HCT116 (cell line): ENCODE measurements around the gene CFAP53. TPM values are rescaled to one million over a fixed set of nuclear protein-coding genes. Genes with fewer than 3 reads are reported as not detected.

Experiments
- ATAC-seq: fragments of 200-7000 bp; cut with Tn5 transposase; 2 replicates; pipeline ENCODE4 v1.9.1; 2020; ENCODE audit warnings: mild to moderate bottlenecking, moderate library complexity
- BruUV-seq: library from RNA; stranded (reverse); fragments of 400-500 nt; replicated peaks from 2 replicates; lab custom pipeline; 2021; lab: Mats Ljungman, UMichigan
- CTCF ChIA-PET: fragments of 300-600 bp; sonication (Branson Sonifier 250); formaldehyde crosslinking; loops from one replicate; lab custom pipeline; 2021; ENCODE audit warnings: antibody characterized with exemption; lab: Charles Lee
- POLR2A ChIA-PET: fragments of 300-600, 350-600 bp; sonication (Branson Sonifier 250); formaldehyde crosslinking; loops from one replicate; lab custom pipeline; 2021; ENCODE audit warnings: antibody characterized with exemption; lab: Charles Lee
- RAD21 ChIA-PET, 2 experiments: fragments of 300-600 bp; sonication (Branson Sonifier 250); formaldehyde crosslinking; loops; one replicate each; lab custom pipeline; 2023; ENCODE audit warnings: low total read pairs in 2 of 2; ENCODE audit not compliant: uncharacterized antibody in 2 of 2, unreplicated experiment in 2 of 2, low non-redundant PET in 1 of 2; lab: Charles Lee
- DNase-seq: peaks from one replicate; pipeline ENCODE4 v3.0.0-alpha.2; 2010; ENCODE audit warnings: low read depth, low spot score
- H2AFZ ChIP-seq: fragments of 200-600 bp; shearing (Covaris generic), sonication (generic); 2 replicates; pipeline ENCODE4 v1.6.1; 2017; ENCODE audit warnings: low read depth, mixed run types, mixed read lengths, antibody characterized with exemption, low read length; ENCODE audit not compliant: poor library complexity, severe bottlenecking
- H3K27ac ChIP-seq: 2 replicates; pipeline ENCODE4 v1.5.1; 2012; ENCODE audit warnings: low read depth, low read length
- H3K27me3 ChIP-seq: fragments of 200-600 bp; sonication (generic); 2 replicates; pipeline ENCODE4 v1.6.1; 2016; ENCODE audit warnings: mixed run types, low read length, mixed read lengths; ENCODE audit not compliant: insufficient read depth
- H3K36me3 ChIP-seq, 2 experiments: fragments of 200-500 bp in 1 of 2; fragments of 200-600 bp in 1 of 2; sonication (Bioruptor generic) in 1 of 2; sonication (generic) in 1 of 2; 2 replicates each; pipeline versions ENCODE4 v1.5.1 to v1.6.1; 2014 to 2016; ENCODE audit warnings: low read length in 2 of 2, inconsistent platforms in 1 of 2, mixed read lengths in 1 of 2, mixed run types in 1 of 2; ENCODE audit not compliant: insufficient read depth in 2 of 2, control insufficient read depth in 1 of 2
- H3K4me1 ChIP-seq, 2 experiments: fragments of 200-600 bp in 1 of 2; sonication (generic) in 1 of 2; 2 replicates each; pipeline versions ENCODE4 v1.5.1 to v1.6.1; 2012 to 2017; ENCODE audit warnings: low read length in 2 of 2, inconsistent platforms in 1 of 2, mild to moderate bottlenecking in 1 of 2, mixed read lengths in 1 of 2, mixed run types in 1 of 2, moderate library complexity in 1 of 2; ENCODE audit not compliant: insufficient read depth in 2 of 2, control insufficient read depth in 1 of 2
- H3K4me2 ChIP-seq: fragments of 200-600 bp; sonication (generic); 2 replicates; pipeline ENCODE4 v1.6.1; 2017; ENCODE audit warnings: mixed run types, low read length, mixed read lengths
- H3K4me3 ChIP-seq, 2 experiments: fragments of 200-600 bp in 1 of 2; sonication (generic) in 1 of 2; replicated peaks in 1 of 2; 2 replicates each; pipeline ENCODE4 v1.5.1; 2011 to 2016; ENCODE audit warnings: low read length in 2 of 2, control low read depth in 1 of 2, low read depth in 1 of 2, mild to moderate bottlenecking in 1 of 2, mixed read lengths in 1 of 2, mixed run types in 1 of 2
- H3K79me2 ChIP-seq: fragments of 200-600 bp; sonication (generic); 2 replicates; pipeline ENCODE4 v1.6.1; 2017; ENCODE audit warnings: mild to moderate bottlenecking, mixed run types, low read length, moderate library complexity, mixed read lengths; ENCODE audit not compliant: insufficient read depth
- H3K9ac ChIP-seq: fragments of 200-600 bp; sonication (generic); 2 replicates; pipeline ENCODE4 v1.6.1; 2016; ENCODE audit warnings: low read length, mixed read lengths
- H3K9me2 ChIP-seq: fragments of 200-600 bp; sonication (generic), shearing (Covaris generic); 2 replicates; pipeline ENCODE4 v1.6.1; 2017; ENCODE audit warnings: mixed run types, mild to moderate bottlenecking, moderate library complexity; ENCODE audit not compliant: insufficient read depth
- H3K9me3 ChIP-seq, 2 experiments: fragments of 200-500 bp in 1 of 2; fragments of 200-600 bp in 1 of 2; sonication (Bioruptor generic) in 1 of 2; sonication (generic) in 1 of 2; 2 replicates each; pipeline ENCODE4 v1.6.1; 2014 to 2017; ENCODE audit warnings: low read length in 2 of 2, mixed read lengths in 2 of 2, inconsistent platforms in 1 of 2, low read depth in 1 of 2, mild to moderate bottlenecking in 1 of 2, mixed run types in 1 of 2, moderate library complexity in 1 of 2; ENCODE audit not compliant: control insufficient read depth in 1 of 2, insufficient read depth in 1 of 2
- H4K20me1 ChIP-seq: fragments of 200-600 bp; sonication (generic), shearing (Covaris generic); 2 replicates; pipeline ENCODE4 v1.6.1; 2017; ENCODE audit warnings: mixed run types, mild to moderate bottlenecking, moderate library complexity; ENCODE audit not compliant: insufficient read depth
- CEBPB ChIP-seq: IDR thresholded peaks from 2 replicates; pipeline ENCODE4 v1.6.1; 2012; ENCODE audit warnings: low read depth
- EZH2 ChIP-seq: fragments of 200-600 bp; sonication (generic); IDR thresholded peaks from 2 replicates; pipeline ENCODE4 v1.6.1; 2017; ENCODE audit warnings: antibody characterized with exemption, mixed run types
- FOSL1 ChIP-seq: IDR thresholded peaks from 2 replicates; pipeline ENCODE4 v1.6.1; 2012; ENCODE audit warnings: low read depth
- JUND ChIP-seq: IDR thresholded peaks from 2 replicates; pipeline ENCODE4 v1.6.1; 2012
- POLR2A ChIP-seq: IDR thresholded peaks from 2 replicates; pipeline ENCODE4 v1.7.0; 2011; ENCODE audit warnings: borderline replicate concordance; ENCODE audit not compliant: insufficient read depth, insufficient read length; ENCODE audit errors: extremely low read depth
- SIN3A ChIP-seq: IDR thresholded peaks from 2 replicates; pipeline ENCODE4 v1.6.1; 2012; ENCODE audit warnings: low read depth
- SRF ChIP-seq: IDR thresholded peaks from 2 replicates; pipeline ENCODE4 v1.6.1; 2012; ENCODE audit warnings: low read depth
- intact Hi-C: fragments of 100-400 bp; cut with micrococcal nuclease; formaldehyde crosslinking; loops from 2 replicates; pipeline ENCODE4 v1.10.0; 2022
- total RNA-seq: library from RNA; stranded (reverse); gene quantifications from one replicate; pipeline ENCODE4 v1.2.1, GENCODE V29; 2021; ENCODE audit not compliant: unreplicated experiment
- TF ChIP-seq, protein P1 (sequence below), 3 experiments: fragments of 200-600 bp in 1 of 3; sonication (generic) in 1 of 3; IDR thresholded peaks in 2 of 3; conservative IDR thresholded peaks in 1 of 3; 2 replicates each; pipeline ENCODE4 v1.5.1; 2012 to 2017; ENCODE audit warnings: low read depth in 2 of 3, low read length in 2 of 3, antibody characterized with exemption in 1 of 3, borderline replicate concordance in 1 of 3, control low read depth in 1 of 3, mild to moderate bottlenecking in 1 of 3, mixed read lengths in 1 of 3, mixed run types in 1 of 3, moderate library complexity in 1 of 3; ENCODE audit not compliant: insufficient read depth in 1 of 3
- TF ChIP-seq, protein P2 (sequence below): IDR thresholded peaks from 2 replicates; pipeline ENCODE4 v1.6.1; 2012
- TF ChIP-seq, protein P3 (sequence below): IDR thresholded peaks from 2 replicates; pipeline ENCODE4 v1.6.1; 2012; ENCODE audit warnings: low read depth
- TF ChIP-seq, protein P4 (sequence below): IDR thresholded peaks from 2 replicates; pipeline ENCODE4 v1.6.1; 2012

CFAP53 gene
- total RNA-seq, 1 experiment from 2014 or later: 1.1 TPM

DNA sequence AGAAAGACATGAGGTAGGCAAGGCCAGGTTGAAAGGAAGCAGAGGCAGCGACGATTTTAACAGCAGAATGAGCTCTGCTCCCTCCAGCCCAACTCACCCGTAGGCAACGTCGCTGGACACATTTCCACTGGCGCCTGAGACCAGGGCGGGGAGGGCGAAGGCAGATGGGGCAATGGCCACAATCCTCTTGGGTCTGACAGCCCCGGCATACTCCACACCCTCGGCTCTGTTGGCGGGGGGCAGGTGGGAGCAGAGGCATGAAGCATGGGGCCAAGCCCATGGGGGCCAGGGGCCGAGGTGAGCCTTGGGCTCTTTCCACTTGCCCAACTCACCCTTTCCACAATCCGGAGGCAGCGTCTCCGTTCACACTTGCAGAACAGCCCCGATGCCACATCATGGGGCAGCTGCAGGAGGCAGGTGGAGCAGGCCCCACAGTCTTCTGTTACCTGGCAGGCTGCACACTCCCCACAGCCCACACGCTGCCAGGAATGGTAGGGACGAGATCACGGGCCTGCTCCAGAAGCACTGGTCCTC lies 9.3 kb upstream of the CFAP53 start:
- DNase-seq (no peak), ATAC-seq (no peak)
- no peaks in the 10 kb centered on the region for H3K27me3 ChIP-seq
- no TSS peak for BruUV-seq
- CTCF ChIA-PET: no interaction called here
- peaks cover 31% of the 10 kb centered on the region for H3K79me2 ChIP-seq
- no peak overlapping the region for H3K27ac ChIP-seq
- no peak overlapping the region for H3K4me3 ChIP-seq
- H2AFZ ChIP-seq: no peak overlapping the region
- no peak overlapping the region for H3K9ac ChIP-seq
- H3K36me3 ChIP-seq: peaks cover 49 to 74% of the 10 kb centered on the region in 2 experiments
- H3K9me2 ChIP-seq: no peaks in the 10 kb centered on the region
- intact Hi-C loops: no loop called here
- RAD21 ChIA-PET: no interaction called here
- TF ChIP-seq SIN3A: no peak
- TF ChIP-seq, protein P1, sequence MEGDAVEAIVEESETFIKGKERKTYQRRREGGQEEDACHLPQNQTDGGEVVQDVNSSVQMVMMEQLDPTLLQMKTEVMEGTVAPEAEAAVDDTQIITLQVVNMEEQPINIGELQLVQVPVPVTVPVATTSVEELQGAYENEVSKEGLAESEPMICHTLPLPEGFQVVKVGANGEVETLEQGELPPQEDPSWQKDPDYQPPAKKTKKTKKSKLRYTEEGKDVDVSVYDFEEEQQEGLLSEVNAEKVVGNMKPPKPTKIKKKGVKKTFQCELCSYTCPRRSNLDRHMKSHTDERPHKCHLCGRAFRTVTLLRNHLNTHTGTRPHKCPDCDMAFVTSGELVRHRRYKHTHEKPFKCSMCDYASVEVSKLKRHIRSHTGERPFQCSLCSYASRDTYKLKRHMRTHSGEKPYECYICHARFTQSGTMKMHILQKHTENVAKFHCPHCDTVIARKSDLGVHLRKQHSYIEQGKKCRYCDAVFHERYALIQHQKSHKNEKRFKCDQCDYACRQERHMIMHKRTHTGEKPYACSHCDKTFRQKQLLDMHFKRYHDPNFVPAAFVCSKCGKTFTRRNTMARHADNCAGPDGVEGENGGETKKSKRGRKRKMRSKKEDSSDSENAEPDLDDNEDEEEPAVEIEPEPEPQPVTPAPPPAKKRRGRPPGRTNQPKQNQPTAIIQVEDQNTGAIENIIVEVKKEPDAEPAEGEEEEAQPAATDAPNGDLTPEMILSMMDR (IDR thresholded peaks at IDR 0.05 in 2 of 3, conservative IDR thresholded peaks at IDR 0.05 in 1 of 3; ENCODE audit: borderline replicate concordance in 1 of 3, insufficient read depth in 1 of 3, low read depth in 2 of 3, low read length in 2 of 3): no peak
- TF ChIP-seq, protein P2, sequence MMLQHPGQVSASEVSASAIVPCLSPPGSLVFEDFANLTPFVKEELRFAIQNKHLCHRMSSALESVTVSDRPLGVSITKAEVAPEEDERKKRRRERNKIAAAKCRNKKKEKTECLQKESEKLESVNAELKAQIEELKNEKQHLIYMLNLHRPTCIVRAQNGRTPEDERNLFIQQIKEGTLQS: no peak
- TF ChIP-seq, protein P3, sequence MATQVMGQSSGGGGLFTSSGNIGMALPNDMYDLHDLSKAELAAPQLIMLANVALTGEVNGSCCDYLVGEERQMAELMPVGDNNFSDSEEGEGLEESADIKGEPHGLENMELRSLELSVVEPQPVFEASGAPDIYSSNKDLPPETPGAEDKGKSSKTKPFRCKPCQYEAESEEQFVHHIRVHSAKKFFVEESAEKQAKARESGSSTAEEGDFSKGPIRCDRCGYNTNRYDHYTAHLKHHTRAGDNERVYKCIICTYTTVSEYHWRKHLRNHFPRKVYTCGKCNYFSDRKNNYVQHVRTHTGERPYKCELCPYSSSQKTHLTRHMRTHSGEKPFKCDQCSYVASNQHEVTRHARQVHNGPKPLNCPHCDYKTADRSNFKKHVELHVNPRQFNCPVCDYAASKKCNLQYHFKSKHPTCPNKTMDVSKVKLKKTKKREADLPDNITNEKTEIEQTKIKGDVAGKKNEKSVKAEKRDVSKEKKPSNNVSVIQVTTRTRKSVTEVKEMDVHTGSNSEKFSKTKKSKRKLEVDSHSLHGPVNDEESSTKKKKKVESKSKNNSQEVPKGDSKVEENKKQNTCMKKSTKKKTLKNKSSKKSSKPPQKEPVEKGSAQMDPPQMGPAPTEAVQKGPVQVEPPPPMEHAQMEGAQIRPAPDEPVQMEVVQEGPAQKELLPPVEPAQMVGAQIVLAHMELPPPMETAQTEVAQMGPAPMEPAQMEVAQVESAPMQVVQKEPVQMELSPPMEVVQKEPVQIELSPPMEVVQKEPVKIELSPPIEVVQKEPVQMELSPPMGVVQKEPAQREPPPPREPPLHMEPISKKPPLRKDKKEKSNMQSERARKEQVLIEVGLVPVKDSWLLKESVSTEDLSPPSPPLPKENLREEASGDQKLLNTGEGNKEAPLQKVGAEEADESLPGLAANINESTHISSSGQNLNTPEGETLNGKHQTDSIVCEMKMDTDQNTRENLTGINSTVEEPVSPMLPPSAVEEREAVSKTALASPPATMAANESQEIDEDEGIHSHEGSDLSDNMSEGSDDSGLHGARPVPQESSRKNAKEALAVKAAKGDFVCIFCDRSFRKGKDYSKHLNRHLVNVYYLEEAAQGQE: no peak
- TF ChIP-seq POLR2A: no peak
- no peak for TF ChIP-seq EZH2
- TF ChIP-seq CEBPB: no peak
- no peak for TF ChIP-seq JUND
- TF ChIP-seq, protein P4, sequence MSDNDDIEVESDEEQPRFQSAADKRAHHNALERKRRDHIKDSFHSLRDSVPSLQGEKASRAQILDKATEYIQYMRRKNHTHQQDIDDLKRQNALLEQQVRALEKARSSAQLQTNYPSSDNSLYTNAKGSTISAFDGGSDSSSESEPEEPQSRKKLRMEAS: no peak
- no peak for TF ChIP-seq FOSL1
- no peak for TF ChIP-seq SRF
- TF ChIP-seq, all 23 proteins: peak for 0
- peaks cover 5 to 9% of the 10 kb centered on the region in 2 experiments; a peak in 2 of 4 replicates for H3K4me1 ChIP-seq
- H3K9me3 ChIP-seq: no peaks in the 10 kb centered on the region
- H3K4me2 ChIP-seq: no peak overlapping the region
- H4K20me1 ChIP-seq: no peaks in the 10 kb centered on the region
- POLR2A ChIA-PET: no interaction called here
